ENCODE results near the gene FICD. TPM values are rescaled to one million over a fixed set of nuclear protein-coding genes. Genes with fewer than 3 reads are reported as not detected.

FICD gene
- total RNA-seq, 2 experiments from 2014 or later: 2.7 to 3.2 TPM

DNA sequence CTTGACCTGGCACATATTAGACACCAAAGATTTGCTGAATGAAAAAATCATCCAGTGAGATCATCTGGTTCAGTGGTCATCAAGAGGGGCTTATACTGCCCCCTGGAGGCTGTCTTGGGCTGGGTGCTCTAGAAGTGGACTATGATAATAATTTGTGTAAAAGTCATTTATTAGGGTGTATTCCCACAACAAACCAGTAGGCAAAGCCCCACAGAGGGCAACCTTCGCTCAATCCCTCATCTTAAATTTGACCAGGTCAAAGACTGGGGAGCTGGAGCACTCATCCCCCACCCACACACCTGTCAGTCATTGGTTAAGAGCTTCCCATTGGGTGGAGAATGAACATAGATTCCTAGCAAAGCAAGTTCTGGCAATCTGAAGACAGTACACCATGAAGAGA lies 20.0 kb upstream of the FICD start:
- no peak for ATAC-seq (ENCODE audit: poor library complexity)
- Histone ChIP-seq H3K27ac (ENCODE audit: low read depth in 1 of 2, low read length in 2 of 2) (no peak overlapping the region), H3K36me3 (ENCODE audit: insufficient read depth, low read length) (no peaks in the 10 kb centered on the region), H3K9me3 (ENCODE audit: control insufficient read depth in 1 of 2, insufficient read depth in 1 of 2, low read length in 2 of 2) (no peaks in the 10 kb centered on the region), H3K4me1 (ENCODE audit: insufficient read depth, low read length) (no peaks in the 10 kb centered on the region), H3K4me3 (ENCODE audit: low read length) (no peak overlapping the region), H3K27me3 (ENCODE audit: control insufficient read depth in 1 of 2, insufficient read depth in 2 of 2, low read length in 2 of 2) (peaks cover 15 to 22% of the 10 kb centered on the region in 2 experiments)
- ChIA-PET CTCF (no interaction called here), POLR2A (no interaction called here)
- TF ChIP-seq, protein P1, sequence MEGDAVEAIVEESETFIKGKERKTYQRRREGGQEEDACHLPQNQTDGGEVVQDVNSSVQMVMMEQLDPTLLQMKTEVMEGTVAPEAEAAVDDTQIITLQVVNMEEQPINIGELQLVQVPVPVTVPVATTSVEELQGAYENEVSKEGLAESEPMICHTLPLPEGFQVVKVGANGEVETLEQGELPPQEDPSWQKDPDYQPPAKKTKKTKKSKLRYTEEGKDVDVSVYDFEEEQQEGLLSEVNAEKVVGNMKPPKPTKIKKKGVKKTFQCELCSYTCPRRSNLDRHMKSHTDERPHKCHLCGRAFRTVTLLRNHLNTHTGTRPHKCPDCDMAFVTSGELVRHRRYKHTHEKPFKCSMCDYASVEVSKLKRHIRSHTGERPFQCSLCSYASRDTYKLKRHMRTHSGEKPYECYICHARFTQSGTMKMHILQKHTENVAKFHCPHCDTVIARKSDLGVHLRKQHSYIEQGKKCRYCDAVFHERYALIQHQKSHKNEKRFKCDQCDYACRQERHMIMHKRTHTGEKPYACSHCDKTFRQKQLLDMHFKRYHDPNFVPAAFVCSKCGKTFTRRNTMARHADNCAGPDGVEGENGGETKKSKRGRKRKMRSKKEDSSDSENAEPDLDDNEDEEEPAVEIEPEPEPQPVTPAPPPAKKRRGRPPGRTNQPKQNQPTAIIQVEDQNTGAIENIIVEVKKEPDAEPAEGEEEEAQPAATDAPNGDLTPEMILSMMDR (IDR thresholded peaks at IDR 0.05): no peak
- Mint-ChIP-seq H3K27ac (no peak overlapping the region), H3K9me3 (no peaks in the 10 kb centered on the region), H3K4me3 (no peak overlapping the region), H3K4me1 (ENCODE audit: low read depth) (no peaks in the 10 kb centered on the region), H3K36me3 (ENCODE audit: low read depth) (no peaks in the 10 kb centered on the region), H3K27me3 (peaks cover 56% of the 10 kb centered on the region)
- peak in 3 of 14 experiments; percentile 35 to 37 (median 37) for DNase-seq
- intact Hi-C loops (cut with DNase I, micrococcal nuclease): no loop called here

DNA sequence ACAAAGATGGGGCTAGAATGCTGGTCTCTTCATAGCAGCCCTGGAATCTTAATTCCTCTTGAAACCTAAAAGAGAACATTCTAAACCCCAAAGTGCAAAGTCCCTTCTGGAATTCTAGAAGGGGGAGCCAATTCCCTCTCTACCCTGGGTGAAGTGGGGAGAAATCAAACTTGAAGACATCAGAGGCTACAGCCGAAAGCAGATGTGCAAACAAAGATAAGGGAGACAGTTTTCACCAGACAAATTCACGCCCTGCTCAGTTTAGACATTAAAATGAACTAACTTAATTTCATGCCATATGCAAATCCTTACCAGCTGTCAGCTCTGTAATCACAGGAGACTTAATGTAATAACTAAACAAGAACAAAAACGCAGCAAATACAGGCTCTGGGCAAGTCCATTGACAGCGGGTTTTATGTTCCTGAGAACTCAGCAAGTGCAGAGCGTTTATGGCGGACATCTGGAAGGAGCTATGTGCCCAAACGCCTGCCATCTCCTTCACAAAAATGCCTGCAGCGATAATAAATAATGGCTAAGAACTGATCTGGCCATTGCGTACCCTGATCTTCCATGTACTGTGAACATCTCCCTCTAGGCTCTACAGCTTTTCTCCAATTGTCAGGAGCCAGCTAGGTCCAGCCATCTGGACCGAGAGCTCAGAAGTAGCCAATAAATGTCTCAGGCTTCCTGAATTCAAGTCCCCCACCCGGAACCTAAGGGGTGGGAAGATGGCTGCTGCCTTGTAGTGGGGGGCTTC lies 19.1 kb upstream of the FICD start:
- H3K27ac ChIP-seq (ENCODE audit: low read depth in 1 of 2, low read length in 2 of 2): no peak overlapping the region
- H3K36me3 ChIP-seq (ENCODE audit: insufficient read depth, low read length): no peaks in the 10 kb centered on the region
- ChIA-PET POLR2A (no interaction called here), CTCF (no interaction called here)
- no peak overlapping the region for H3K4me3 Mint-ChIP-seq
- no peaks in the 10 kb centered on the region for H3K4me1 ChIP-seq (ENCODE audit: insufficient read depth, low read length)
- peaks cover 54% of the 10 kb centered on the region for H3K27me3 Mint-ChIP-seq
- DNase-seq: no peak
- no peaks in the 10 kb centered on the region for H3K9me3 ChIP-seq (ENCODE audit: control insufficient read depth in 1 of 2, insufficient read depth in 1 of 2, low read length in 2 of 2)
- no peaks in the 10 kb centered on the region for H3K4me1 Mint-ChIP-seq (ENCODE audit: low read depth)
- no peak overlapping the region for H3K27ac Mint-ChIP-seq
- H3K4me3 ChIP-seq (ENCODE audit: low read length): no peak overlapping the region
- TF ChIP-seq, protein P1 (IDR thresholded peaks at IDR 0.05): no peak
- intact Hi-C loops (cut with DNase I, micrococcal nuclease): no loop called here
- H3K9me3 Mint-ChIP-seq: no peaks in the 10 kb centered on the region
- H3K27me3 ChIP-seq (ENCODE audit: control insufficient read depth in 1 of 2, insufficient read depth in 2 of 2, low read length in 2 of 2): peaks cover 15 to 27% of the 10 kb centered on the region in 2 experiments
- no peak for ATAC-seq (ENCODE audit: poor library complexity)
- no peaks in the 10 kb centered on the region for H3K36me3 Mint-ChIP-seq (ENCODE audit: low read depth)

DNA sequence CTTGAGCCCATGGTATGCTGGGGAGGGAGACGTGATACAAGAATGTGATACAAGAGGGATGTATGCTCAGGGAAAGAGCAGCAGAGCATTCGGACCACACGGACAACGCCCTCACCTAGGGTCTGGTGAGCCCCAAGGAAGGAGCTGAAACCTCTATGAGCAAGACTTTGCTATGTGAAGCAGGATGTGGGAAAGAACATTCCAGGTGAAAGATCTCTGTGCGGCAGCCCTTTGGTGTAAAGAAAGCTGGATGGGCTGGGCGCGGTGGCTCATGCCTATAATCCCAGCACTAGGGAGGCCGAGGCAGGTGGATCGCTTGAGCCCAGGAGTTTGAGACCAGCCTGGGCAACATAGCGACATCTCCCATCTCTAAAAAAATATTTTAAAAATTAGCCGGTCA lies 16.9 kb upstream of the FICD start:
- no peak for ATAC-seq (ENCODE audit: poor library complexity)

More for the DNA sequence above, 16.9 kb upstream of the FICD start:
- H3K9me3 ChIP-seq (ENCODE audit: control insufficient read depth in 1 of 2, insufficient read depth in 1 of 2, low read length in 2 of 2): peaks cover 4 to 14% of the 10 kb centered on the region in 2 experiments
- H3K27ac Mint-ChIP-seq: no peak overlapping the region
- H3K4me3 ChIP-seq (ENCODE audit: low read length): no peak overlapping the region
- no peaks in the 10 kb centered on the region for H3K4me1 Mint-ChIP-seq (ENCODE audit: low read depth)
- H3K27ac ChIP-seq (ENCODE audit: low read depth in 1 of 2, low read length in 2 of 2): no peak overlapping the region
- peaks cover 15 to 24% of the 10 kb centered on the region in 2 experiments for H3K27me3 ChIP-seq (ENCODE audit: control insufficient read depth in 1 of 2, insufficient read depth in 2 of 2, low read length in 2 of 2)
- peaks cover 50% of the 10 kb centered on the region for H3K27me3 Mint-ChIP-seq
- DNase-seq: no peak
- intact Hi-C loops (cut with DNase I, micrococcal nuclease): no loop called here
- H3K4me1 ChIP-seq (ENCODE audit: insufficient read depth, low read length): no peaks in the 10 kb centered on the region
- no peaks in the 10 kb centered on the region for H3K36me3 ChIP-seq (ENCODE audit: insufficient read depth, low read length)
- H3K9me3 Mint-ChIP-seq: peaks cover 5% of the 10 kb centered on the region
- H3K4me3 Mint-ChIP-seq: no peak overlapping the region
- peaks cover 3% of the 10 kb centered on the region for H3K36me3 Mint-ChIP-seq (ENCODE audit: low read depth)
- POLR2A ChIA-PET: no interaction called here
- CTCF ChIA-PET: no interaction called here
- TF ChIP-seq, protein P1 (IDR thresholded peaks at IDR 0.05): no peak

Measured in CD4-positive, alpha-beta T cell (primary cell).